ENCODE data around the gene DNALI1. TPM values are rescaled to one million over a fixed set of nuclear protein-coding genes. Genes with fewer than 3 reads are reported as not detected.

Gene DNALI1
- total RNA-seq, 4 donors from 2014 or later: 0.70 to 1.7 (median 0.85) TPM

- Histone ChIP-seq H3K9me3 (no peaks in the 10 kb centered on the region), H3K4me1 (no peaks in the 10 kb centered on the region), H3K36me3 (no peaks in the 10 kb centered on the region), H3K27ac (no peak overlapping the region), H3K27me3 (peaks cover 37% of the 10 kb centered on the region), H3K4me3 (no peak overlapping the region)
- WGBS: 86% methylated on average over 13 of the region's 14 CpGs
- TF ChIP-seq POLR2AphosphoS5 (IDR thresholded peaks at IDR 0.05) (no peak), CTCF (IDR thresholded peaks at IDR 0.05) (no peak), EP300 (IDR thresholded peaks at IDR 0.05) (no peak), POLR2A (IDR thresholded peaks at IDR 0.05) (no peak)
- DNase-seq (ENCODE audit: low spot score in 2 of 2): no peak
Observed at GRCh38 chr1:37616330-37616729, 59.6 kb downstream of the DNALI1 start.

Other genes with a start within 250 kb of the DNALI1 start
- 100 to 1,000 TPM in 1 of 4 donors, 10 to 100 TPM in 3; 47.7 to 107 (median 56.1) TPM for gene ZC3H12A, start 82.4 kb upstream of the DNALI1 start, total RNA-seq
- gene MEAF6, start 42.2 kb upstream of the DNALI1 start, total RNA-seq: 100 to 1,000 TPM in 1 of 4 donors, 10 to 100 TPM in 3; 63.6 to 105 (median 68.7) TPM
- gene SNIP1, start 2.6 kb upstream of the DNALI1 start, total RNA-seq: 10 to 100 TPM; 13.5 to 23.4 (median 15.6) TPM
- gene GNL2, start 39.0 kb downstream of the DNALI1 start, total RNA-seq: 10 to 100 TPM; 42.0 to 94.8 (median 48.5) TPM
- 1 to 10 TPM; 2.1 to 9.7 (median 6.7) TPM for gene RSPO1, start 78.0 kb downstream of the DNALI1 start, total RNA-seq
- gene CDCA8, start 135.6 kb downstream of the DNALI1 start, total RNA-seq: 1 to 10 TPM; 2.7 to 6.2 (median 4.4) TPM
- under 1 TPM in 2 of 4 donors, not detected in 2; 0.23 to 0.34 TPM for gene EPHA10, start 208.2 kb downstream of the DNALI1 start, total RNA-seq
- 1 to 10 TPM; 6.7 to 9.2 (median 7.5) TPM for gene MANEAL, start 236.9 kb downstream of the DNALI1 start, total RNA-seq